Measurements from ENCODE around the gene CNOT4.

Gene CNOT4

DNA sequence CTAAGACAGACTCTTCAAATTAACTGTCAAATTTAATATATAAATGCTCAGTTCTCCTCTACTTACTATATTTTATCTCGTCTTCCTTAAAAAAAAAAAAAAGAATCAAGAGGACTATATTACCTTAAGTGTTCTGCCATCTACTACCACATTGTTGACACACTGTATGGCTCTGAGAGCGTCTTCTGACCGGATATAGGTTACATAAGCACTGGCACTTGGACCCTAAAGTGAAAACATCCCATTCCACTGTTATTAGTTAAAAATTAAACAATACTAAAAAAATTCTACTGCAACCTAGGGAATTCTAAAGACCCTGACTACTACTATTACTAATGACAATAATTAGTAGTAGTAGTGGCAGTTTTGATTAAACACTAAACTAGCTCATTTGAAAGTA, 95.7 kb downstream of the CNOT4 start:
- Mint-ChIP-seq H3K9me3 (no peaks in the 10 kb centered on the region), H3K27me3 (ENCODE audit: low read depth, poor library complexity) (no peaks in the 10 kb centered on the region), H3K27ac (no peak overlapping the region), H3K36me3 (ENCODE audit: low read depth) (peaks cover 5% of the 10 kb centered on the region), H3K4me1 (no peaks in the 10 kb centered on the region), H3K4me3 (no peak overlapping the region)
- TF ChIP-seq, protein P1, sequence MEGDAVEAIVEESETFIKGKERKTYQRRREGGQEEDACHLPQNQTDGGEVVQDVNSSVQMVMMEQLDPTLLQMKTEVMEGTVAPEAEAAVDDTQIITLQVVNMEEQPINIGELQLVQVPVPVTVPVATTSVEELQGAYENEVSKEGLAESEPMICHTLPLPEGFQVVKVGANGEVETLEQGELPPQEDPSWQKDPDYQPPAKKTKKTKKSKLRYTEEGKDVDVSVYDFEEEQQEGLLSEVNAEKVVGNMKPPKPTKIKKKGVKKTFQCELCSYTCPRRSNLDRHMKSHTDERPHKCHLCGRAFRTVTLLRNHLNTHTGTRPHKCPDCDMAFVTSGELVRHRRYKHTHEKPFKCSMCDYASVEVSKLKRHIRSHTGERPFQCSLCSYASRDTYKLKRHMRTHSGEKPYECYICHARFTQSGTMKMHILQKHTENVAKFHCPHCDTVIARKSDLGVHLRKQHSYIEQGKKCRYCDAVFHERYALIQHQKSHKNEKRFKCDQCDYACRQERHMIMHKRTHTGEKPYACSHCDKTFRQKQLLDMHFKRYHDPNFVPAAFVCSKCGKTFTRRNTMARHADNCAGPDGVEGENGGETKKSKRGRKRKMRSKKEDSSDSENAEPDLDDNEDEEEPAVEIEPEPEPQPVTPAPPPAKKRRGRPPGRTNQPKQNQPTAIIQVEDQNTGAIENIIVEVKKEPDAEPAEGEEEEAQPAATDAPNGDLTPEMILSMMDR (IDR thresholded peaks at IDR 0.05): no peak
- no peak for DNase-seq

- H3K27me3 Mint-ChIP-seq (ENCODE audit: low read depth, poor library complexity): peaks cover under 1% of the 10 kb centered on the region
- TF ChIP-seq, protein P1 (IDR thresholded peaks at IDR 0.05): no peak
- peaks cover 19% of the 10 kb centered on the region for H3K36me3 Mint-ChIP-seq (ENCODE audit: low read depth)
- no peak overlapping the region for H3K4me3 Mint-ChIP-seq
- no peaks in the 10 kb centered on the region for H3K9me3 Mint-ChIP-seq
- no peak overlapping the region for H3K27ac Mint-ChIP-seq
- no peak for DNase-seq
- no peaks in the 10 kb centered on the region for H3K4me1 Mint-ChIP-seq
These were observed 98.8 kb downstream of the CNOT4 start for GRCh38 chr7:135411098-135411497.

DNA sequence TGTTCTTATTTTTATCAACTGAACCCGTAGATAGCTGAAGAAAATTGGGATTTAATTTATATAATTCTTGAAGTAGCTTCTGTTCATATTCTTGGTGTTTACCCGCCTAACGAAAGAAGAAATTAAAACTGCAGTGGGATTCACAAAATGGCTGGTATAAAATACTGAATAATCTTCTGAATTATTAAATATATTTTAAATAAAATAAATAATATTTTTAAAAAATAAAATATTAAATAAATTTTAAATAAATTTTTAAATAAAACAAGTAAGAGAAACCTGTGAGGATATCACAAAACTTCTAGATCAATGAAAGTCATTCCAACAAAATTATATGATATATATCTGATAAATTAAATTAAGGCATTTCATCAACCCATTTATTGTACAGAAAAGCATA, 99.4 kb downstream of the CNOT4 start:
- H3K27me3 Mint-ChIP-seq (ENCODE audit: low read depth, poor library complexity): peaks cover 3% of the 10 kb centered on the region
- TF ChIP-seq, protein P1 (IDR thresholded peaks at IDR 0.05): no peak

GRCh38 chr7:135409845-135410542, 99.9 kb downstream of the CNOT4 start:
- Mint-ChIP-seq H3K4me1 (no peaks in the 10 kb centered on the region), H3K27me3 (ENCODE audit: low read depth, poor library complexity) (peaks cover 3% of the 10 kb centered on the region), H3K4me3 (no peak overlapping the region), H3K36me3 (ENCODE audit: low read depth) (peaks cover 19% of the 10 kb centered on the region), H3K27ac (no peak overlapping the region), H3K9me3 (no peaks in the 10 kb centered on the region)
- DNase-seq: no peak
- TF ChIP-seq, protein P1 (IDR thresholded peaks at IDR 0.05): no peak

More for the DNA sequence above, 99.4 kb downstream of the CNOT4 start:
- no peak overlapping the region for H3K27ac Mint-ChIP-seq
- H3K4me3 Mint-ChIP-seq: no peak overlapping the region
- peaks cover 19% of the 10 kb centered on the region for H3K36me3 Mint-ChIP-seq (ENCODE audit: low read depth)
- H3K9me3 Mint-ChIP-seq: no peaks in the 10 kb centered on the region
- no peaks in the 10 kb centered on the region for H3K4me1 Mint-ChIP-seq
- no peak for DNase-seq

DNA sequence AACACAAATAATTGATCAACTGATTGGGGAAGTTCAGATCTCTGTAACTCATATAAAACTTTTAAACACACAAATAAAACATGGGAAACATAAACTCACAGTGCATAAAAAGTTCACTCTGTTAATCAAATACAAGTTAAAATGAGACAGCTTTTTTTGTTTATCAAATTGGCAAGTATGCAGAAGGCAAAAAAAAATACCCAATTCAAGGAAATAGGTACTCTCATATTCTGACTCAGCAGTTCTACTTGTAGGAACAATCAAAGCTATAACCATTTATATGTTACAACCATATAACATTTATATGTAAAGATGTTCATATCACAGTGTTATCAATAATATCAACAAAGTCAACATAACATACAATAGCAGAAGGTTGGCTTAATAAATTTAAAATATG, 102.0 kb downstream of the CNOT4 start:
- Mint-ChIP-seq H3K4me3 (no peak overlapping the region), H3K27me3 (ENCODE audit: low read depth, poor library complexity) (peaks cover 6% of the 10 kb centered on the region), H3K27ac (no peak overlapping the region), H3K9me3 (no peaks in the 10 kb centered on the region), H3K36me3 (ENCODE audit: low read depth) (peaks cover 19% of the 10 kb centered on the region), H3K4me1 (no peaks in the 10 kb centered on the region)
- no peak for DNase-seq
- TF ChIP-seq, protein P1 (IDR thresholded peaks at IDR 0.05): no peak

GRCh38 chr7:135406918-135407317, 103.0 kb downstream of the CNOT4 start:
- Mint-ChIP-seq H3K36me3 (ENCODE audit: low read depth) (peaks cover 19% of the 10 kb centered on the region), H3K4me1 (no peaks in the 10 kb centered on the region), H3K27ac (no peak overlapping the region), H3K9me3 (no peaks in the 10 kb centered on the region), H3K4me3 (no peak overlapping the region), H3K27me3 (ENCODE audit: low read depth, poor library complexity) (peaks cover 6% of the 10 kb centered on the region)
- TF ChIP-seq, protein P1 (IDR thresholded peaks at IDR 0.05): no peak
- DNase-seq: no peak
